HG03175 (cell line): Measurements from ENCODE around the gene SEMA4A.
"Not testable (repeated sequence)": the region's sequence is repeated elsewhere in the genome, so short reads cannot be mapped to it uniquely, and the experiment has no call there.

Experiments used
- ATAC-seq: cut with Tn5 transposase; IDR thresholded peaks from one replicate; pipeline ENCODE4 v1.9.1; 2021; ENCODE audit warnings: mild to moderate bottlenecking, moderate library complexity; ENCODE audit not compliant: unreplicated experiment

SEMA4A gene

DNA sequence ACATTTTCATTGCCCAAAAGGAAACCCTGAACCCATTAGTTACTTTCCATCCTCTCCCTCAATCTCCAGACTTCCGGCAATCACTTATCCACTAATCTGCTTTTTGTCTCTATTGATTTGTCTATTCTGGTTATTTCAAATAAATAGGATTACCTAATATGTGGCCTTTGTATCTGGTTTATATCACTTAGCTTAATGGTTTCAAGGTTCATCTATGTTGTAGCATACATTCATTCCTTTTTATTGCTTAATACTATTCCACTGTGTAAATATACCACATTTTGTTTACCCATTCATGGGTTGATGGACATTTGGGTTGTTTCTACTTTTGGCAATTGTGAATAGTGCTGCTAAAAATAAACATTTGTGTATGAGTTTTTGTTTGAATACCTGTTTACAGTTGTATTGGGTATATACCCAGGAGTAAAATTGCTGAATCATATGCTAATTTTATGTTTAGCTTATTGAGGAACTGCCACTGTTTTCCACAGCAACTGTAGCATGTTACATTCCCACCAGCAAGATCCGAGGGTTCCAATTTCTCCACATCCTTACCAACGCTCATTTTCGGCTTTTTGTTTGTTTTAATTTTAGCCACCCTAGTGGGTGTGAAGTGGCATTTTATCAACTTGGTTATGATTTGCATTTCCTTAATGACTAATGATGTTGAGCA is 38.0 kb downstream of the SEMA4A start:
- no peak for ATAC-seq

DNA sequence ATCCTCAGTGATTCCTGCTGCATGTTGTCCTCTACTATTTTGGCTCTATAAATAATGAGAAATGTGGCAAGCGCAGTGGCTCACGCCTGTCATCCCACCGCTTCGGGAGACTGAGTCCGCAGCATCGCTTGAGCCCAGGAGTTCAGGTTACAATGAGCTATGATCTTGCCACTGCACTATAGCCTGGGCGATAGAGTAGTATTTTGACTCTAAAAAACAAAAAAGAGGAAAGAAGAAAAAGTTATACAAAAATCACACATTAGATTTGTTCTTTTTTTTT is 39.8 kb downstream of the SEMA4A start:
- ATAC-seq, result no peak

DNA sequence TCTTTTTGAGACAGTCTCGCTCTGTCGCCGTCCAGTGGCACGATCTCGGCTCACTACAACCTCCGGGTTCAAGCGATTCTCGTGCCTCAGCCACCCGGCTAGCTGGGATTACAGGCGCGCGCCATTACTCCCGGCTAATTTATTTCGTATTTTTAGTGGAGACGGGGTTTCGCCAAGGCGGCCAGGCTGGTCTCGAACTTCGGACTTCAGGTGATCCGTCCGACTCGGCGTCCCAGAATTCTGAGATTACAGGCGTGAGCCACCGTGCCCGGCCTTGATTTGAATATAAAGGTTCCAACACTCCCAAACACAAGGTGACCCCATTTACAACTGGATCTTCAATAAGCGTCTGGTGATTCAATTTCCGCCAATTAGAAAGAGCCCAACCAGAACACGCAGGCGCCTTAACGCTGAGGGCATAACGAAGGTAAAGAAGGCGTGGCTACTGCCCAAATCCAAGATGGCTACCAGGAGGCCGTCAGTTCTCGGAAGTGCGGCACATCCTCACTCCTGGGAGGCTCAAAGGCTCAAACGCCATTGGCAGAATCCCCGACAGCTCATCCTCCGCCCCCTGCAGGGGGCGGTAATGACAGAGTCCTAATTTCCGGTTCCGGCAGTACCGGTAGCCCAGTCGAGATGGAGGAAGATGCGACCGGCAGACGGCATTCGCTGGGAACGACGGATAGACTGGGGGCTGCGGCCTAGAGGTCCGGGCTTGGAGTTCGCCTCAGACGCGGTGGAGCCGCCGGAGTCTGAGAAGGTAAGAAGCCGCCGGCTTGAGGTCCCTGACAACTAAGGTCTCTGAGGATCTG is 40.3 kb downstream of the SEMA4A start, which contains the start of gene SLC25A44:
SLC25A44 (plus strand) TSS at position 617 of the 812 bp plus-strand sequence. CDS start 5,744 bp downstream, outside the sequence.
- peak; percentile 98 for ATAC-seq

DNA sequence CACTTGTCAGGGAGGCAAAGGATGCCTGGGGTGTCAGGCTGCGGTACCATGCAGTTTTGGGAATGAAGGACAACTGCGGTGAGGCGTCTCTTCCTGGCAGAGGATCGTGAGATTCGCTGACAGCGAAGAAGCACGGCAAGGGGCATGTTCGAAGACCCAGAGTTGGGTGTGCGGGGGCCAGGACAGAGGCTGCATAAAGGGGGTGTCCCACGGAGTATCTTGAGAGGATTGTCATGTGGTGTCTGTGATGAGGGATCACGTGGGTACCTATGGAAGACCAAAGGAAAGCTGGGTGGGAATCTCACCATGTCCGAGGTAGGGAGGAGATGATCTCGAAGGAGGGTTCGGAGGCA is 40.9 kb downstream of the SEMA4A start:
- ATAC-seq, result peak; percentile 4

DNA sequence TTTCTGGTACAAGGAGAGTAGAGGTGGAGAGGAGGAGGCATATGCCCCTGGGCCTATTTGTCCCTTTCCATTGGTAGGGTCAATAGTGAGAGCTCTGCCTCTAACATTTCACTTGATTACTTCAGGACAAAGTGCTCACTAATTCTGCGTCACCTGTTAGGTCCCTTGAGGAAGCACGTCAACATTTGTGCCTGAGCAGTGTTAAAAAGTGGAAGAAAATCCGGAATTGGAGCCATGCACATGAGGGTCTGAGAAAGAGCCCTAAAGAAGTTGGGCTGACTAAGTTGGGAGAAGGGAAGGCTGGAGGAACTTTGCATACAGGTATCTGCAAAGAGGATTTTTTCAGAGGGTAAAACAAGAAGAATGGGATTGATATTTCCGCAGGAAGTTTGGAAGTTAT is 42.5 kb downstream of the SEMA4A start:
- no peak for ATAC-seq

DNA sequence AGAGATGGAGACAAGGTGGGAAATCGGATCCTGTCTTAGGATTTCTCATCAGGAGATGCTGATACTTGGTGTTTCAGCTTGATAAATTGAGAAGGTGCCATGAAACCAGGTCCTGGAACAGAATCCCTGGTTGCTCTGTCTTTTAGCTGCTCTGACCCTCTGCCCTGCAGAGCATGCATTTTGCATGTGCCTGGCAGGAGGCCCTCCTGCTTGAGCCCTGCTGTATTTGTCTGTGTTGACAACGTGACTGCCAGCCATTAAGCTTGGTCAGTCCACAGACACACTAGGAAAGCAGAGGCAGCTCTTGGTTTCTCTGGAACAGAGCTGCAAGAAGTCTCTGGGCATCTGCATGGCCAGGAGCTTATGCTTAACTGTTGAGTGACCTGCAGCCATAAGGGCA is 43.1 kb downstream of the SEMA4A start:
- ATAC-seq, result no peak

DNA sequence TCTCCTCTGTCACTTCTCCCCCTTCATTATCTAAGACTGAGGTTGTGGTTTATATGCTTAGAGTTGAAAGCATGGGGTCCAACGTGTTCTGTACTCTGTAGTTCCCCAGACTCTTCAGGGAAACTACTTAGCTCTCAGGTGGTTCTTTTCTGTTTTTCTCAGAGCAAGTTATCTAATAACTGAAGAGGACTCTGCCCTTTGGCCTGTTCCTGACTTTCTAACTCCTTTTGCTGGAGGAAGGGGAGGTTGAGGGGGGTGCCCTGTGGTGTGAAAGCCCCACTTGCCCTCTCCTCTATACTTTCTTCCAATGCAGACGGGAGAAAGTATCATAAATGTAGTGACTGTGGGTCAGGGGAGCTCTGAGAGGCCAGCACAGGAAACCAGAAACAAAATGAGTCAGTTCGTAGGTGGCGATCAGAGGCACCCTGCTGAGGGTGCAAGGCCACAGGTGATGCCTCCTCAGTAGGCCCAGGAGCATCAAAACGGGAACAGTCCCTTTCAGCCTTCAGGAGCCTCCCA is 45.5 kb downstream of the SEMA4A start:
- ATAC-seq, result no peak

DNA sequence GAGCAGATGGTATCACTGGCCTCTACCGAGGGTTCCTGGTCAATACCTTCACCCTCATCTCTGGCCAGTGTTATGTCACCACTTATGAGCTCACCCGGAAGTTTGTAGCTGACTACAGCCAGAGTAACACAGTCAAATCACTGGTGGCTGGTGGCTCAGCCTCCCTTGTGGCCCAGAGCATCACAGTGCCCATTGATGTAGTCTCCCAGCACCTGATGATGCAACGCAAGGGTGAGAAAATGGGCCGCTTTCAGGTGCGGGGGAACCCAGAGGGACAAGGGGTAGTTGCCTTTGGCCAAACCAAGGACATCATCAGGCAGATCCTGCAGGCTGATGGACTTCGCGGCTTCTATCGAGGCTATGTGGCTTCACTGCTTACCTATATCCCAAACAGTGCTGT is 46.7 kb downstream of the SEMA4A start:
- ATAC-seq, result no peak

DNA sequence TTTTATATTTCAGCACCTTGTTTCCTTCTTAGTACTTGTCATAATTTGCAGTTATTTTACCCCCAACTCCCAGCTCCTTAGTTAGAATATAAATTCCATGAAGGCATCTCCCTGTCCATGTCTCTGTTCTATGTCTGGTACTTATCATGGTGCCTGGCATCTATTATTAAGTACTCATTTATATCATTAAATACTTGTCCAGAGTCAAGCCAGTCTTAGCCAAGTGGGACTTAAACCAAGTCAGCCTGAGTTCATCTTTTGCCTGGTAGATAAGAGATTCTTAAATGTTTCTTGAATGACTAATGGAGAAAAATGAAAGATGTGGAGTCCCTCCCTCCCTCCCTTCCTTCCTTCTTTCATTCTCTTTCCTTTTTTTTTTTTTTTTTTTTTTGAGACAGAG is 49.9 kb downstream of the SEMA4A start:
- ATAC-seq, result no peak

DNA sequence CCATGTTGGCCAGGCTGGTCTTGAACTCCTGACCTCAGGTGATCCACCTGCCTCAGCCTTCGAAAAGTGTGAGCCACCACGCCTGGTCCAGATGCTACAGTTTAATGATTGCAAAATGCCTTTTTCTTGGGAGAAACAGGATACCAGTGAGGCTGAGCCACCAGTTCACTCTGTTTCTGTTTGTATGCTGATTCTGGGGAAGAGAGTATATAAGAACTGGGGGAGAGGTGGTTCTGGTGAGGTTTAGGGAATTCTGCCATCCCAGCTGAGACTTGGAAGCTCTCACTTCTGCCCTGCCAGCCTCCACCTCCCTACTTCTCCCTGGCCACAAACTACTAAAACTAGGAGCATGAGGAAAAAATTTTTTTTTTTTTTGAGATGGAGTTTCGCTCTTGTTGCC is 51.3 kb downstream of the SEMA4A start:
- no peak for ATAC-seq

DNA sequence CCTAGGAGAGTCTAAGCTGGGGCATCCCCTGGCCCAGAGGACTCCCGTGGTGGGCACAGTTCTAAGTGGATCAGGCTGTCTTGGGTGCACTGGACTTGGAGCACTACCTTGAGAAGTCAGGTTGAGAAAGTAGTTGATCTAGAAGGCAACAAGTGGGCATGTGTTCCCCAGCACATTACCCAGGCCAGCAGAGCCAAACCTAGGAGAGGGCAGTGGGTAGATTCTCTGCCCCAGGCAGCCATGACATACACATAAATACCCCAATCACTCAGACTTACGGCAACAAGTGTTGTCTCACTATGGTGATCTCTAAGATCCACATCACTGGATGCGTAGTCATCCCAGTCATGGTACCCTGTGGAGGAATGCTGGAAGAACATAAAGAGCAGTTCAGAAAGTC is 57.9 kb downstream of the SEMA4A start:
- no peak for ATAC-seq

DNA sequence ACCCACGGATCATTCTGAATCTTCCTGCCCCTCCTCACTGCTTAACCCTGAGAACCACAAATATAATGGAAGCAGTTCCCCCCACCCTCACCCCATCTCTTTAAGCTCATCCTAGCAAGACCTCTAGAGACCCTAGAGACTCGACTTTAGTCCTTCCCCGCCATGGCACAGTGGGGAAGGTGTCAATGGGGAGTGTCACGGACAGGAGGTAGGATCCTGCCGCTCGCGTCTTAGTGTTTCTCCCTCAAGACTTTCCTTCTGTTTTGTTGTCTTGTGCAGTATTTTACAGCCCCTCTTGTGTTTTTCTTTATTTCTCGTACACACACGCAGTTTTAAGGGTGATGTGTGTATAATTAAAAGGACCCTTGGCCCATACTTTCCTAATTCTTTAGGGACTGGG is 58.7 kb downstream of the SEMA4A start:
- no peak for ATAC-seq

DNA sequence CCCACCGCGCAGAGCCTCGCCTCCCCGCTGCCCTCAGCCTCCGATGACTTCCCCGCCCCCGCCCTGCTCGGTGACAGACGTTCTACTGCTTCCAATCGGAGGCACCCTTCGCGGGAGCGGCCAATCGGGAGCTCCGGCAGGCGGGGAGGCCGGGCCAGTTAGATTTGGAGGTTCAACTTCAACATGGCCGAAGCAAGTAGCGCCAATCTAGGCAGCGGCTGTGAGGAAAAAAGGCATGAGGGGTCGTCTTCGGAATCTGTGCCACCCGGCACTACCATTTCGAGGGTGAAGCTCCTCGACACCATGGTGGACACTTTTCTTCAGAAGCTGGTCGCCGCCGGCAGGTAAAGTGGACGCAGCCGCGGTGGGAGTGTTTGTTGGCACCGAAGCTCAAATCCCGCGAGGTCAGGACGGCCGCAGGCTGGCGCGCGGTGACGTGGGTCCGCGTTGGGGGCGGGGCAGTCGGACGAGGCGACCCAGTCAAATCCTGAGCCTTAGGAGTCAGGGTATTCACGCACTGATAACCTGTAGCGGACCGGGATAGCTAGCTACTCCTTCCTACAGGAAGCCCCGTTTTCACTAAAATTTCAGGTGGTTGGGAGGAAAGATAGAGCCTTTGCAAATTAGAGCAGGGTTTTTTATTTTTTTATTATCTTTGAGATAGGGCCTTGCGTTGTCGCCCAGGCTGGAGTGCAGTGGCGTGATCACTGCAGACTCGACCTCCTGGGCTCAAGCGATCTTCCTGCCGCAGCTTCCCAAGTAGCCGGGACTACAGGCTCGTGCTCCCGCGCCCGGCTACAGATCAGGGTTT is 59.7 kb downstream of the SEMA4A start, which contains the start of gene PMF1:
PMF1 (plus strand) TSS at position 175 of the 811 bp plus-strand sequence; CDS start at position 184, 9 bp downstream.
- peak; percentile 87 for ATAC-seq

DNA sequence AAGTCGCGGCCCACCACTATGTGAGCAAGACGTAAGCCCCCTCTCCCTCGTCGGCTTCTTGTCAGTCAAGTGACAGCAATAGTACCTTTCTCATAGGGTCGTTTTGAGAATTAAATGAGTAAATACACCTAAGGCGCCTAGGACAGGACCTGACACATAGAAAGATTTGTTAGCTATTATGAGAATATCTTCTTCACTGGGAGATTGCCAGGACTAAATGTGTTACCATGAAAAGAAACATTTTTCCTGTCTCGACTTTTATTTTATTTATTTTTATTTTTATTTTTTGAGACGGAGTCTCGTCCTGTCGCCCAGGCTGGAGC is 60.2 kb downstream of the SEMA4A start:
- ATAC-seq, result no peak

DNA sequence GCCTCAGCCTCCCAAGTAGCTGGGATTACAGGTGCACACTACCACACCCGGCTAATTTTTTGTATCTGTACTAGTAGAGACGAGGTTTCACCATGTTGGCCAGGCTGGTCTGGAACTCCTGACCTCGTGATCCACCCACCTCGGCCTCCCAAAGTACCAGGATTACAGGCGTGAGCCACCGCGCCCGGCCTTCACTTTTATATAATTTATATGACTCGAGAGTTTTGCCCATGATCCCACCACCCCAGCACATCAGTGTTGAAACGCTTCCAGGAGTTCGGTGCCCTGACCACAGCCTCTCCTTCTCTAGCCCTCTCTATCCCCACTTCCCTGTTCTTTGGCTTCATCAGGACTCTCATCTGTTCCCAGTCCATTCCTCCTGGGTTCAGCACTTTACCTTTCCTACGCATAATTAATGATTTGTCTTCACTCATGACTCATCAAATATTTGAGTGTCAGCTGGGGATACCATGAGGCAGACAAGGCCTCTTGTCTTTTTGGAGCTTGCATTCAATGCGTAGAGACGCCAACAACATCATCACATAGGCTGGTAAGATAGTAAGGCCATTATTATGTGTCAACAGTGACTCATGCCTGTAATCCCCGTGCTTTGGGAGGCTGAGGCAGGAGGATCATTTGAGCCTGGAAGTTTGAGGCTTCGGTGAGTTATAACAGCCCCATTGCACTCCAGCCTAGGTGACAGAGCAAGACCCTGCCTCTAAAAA is 60.8 kb downstream of the SEMA4A start:
- no peak for ATAC-seq

DNA sequence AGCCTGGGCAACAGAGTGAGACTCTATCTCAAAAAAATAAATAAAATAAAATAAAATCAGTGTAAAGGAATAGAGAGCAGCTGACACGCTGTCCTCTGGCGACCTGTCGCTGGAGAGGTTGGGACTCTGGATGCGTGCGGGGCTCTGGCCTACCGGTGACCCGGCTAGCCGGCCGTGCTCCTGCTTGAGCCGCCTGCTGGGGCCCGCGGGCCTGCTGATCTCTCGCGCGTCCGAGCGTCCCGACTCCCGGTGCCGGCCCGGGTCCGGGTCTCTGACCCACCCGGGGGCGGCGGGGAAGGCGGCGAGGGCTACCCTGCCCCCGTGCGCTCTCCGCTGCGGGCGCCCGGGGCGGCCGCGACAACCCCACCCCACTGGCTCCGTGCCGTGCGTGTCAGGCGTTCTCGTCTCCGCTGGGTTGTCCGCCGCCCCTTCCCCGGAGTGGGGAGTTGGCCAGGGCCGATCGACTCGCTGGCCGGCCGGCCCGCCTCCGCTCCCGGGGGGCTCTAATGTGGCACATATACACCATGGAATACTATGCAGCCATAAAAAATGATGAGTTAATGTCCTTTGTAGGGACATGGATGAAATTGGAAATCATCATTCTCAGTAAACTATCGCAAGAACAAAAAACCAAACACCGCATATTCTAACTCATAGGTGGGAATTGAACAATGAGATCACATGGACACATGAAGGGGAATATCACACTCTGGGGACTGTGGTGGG is 63.1 kb downstream of the SEMA4A start:
- ATAC-seq, result not testable (repeated sequence)

DNA sequence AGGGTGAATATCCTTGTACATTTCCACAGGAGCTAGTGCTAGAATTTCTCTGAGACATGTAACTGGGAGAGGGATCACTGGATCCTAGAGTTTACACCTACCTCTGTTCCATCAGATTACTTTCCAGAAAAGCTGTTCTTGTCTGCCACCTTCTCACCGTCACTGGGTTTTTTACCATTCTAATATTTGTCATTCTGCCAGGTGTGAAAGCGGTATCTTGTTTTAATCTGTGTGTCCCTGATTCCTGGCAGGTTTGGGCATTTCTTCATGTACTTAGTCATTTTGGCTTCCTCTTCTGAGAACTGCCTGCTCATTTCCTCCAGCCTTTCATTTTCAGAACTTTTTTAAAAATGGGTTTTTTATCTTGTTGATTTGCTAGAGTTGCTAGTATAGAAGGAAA is 64.5 kb downstream of the SEMA4A start:
- no peak for ATAC-seq

DNA sequence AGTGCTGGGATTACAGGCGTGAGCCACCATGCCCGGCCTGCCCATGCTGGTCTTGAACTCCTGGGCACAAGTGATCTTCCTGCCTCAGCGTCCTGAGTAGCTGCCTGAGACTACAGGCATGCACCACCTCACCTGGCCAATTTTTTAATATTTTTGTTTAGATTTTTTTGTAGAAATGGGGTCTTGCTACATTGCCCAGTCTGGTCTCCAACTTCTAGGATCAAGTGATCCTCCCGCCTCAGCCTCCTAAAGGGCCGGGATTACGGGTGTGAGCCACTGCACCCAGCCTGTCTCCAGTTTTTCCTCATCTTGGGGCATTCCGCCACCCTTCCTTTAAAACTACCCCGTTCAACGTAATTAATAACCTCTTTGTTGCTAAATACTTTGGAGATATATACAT is 66.8 kb downstream of the SEMA4A start:
- no peak for ATAC-seq

DNA sequence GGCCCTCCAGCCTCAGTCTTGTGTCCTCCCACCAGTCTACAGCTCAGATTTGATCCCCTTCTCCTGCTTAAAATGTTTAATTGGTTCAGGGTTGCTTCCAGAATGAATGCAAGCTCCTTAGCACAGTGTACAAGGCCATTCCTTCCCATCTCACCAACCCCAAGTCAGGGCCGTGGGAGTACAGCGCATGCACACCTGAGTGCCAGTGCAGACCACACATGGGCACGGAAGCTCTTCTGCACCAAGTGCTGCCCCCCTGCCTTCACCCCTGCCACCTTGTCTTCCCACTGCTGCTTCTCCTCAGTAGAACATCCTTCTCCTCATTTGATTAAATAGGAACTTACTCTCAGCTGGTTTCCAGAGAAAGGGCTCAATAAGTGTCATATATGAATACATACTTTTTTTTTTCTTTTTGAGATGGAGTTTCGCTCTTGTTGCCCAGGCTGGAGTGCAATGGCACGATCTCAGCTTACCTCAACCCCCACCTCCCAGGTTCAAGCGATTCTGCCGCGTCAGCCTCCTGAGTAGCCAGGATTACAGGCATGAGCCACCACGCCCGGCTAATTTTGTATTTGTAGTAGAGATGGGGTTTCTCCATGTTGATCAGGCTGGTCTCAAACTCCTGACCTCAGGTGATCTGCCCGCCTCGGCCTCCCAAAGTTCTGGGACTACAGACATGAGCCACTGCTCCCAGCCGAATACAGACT is 68.8 kb downstream of the SEMA4A start:
- ATAC-seq, result no peak

DNA sequence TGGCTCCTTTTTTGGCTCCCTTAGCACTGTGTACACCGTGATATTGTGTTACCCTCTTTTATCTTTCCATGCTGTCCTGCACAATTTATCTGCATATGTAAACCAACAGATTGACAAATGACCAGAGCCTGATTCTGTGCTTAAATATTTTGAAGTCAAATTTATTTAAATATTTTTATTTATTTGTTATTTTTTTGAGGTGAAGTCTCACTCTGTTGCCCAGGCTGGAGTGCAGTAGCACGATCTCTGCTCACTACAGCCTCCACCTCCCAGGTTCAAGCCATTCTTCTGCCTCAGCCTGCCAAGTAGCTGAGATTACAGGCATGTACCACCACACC is 72.3 kb downstream of the SEMA4A start:
- no peak for ATAC-seq
